ENCODE results near the gene MAP7. TPM values are rescaled to one million over a fixed set of nuclear protein-coding genes. Genes with fewer than 3 reads are reported as not detected.

Gene MAP7
- total RNA-seq, 6 donors from 2014 or later: 18.1 to 26.6 (median 24.2) TPM

- ATAC-seq (ENCODE audit: low FRiP score in 2 of 2) (no peak), DNase-seq (no peak)
- Histone ChIP-seq H3K27me3 (no peaks in the 10 kb centered on the region), H3K27ac (no peak overlapping the region), H3K9me3 (no peaks in the 10 kb centered on the region), H3K4me1 (no peaks in the 10 kb centered on the region), H3K36me3 (no peaks in the 10 kb centered on the region), H3K4me3 (no peak overlapping the region)
- TF ChIP-seq POLR2A (IDR thresholded peaks at IDR 0.05): no peak
- no peak for TF ChIP-seq POLR2AphosphoS5 (IDR thresholded peaks at IDR 0.05)
These were observed 242.9 kb downstream of the MAP7 start for GRCh38 chr6:136307351-136307750.

GRCh38 chr6:136306466-136306865 lies 243.8 kb downstream of the MAP7 start:
- TF ChIP-seq POLR2A (IDR thresholded peaks at IDR 0.05) (no peak), EP300 (IDR thresholded peaks at IDR 0.05) (no peak), POLR2AphosphoS5 (IDR thresholded peaks at IDR 0.05) (no peak)
- TF ChIP-seq, protein P1, sequence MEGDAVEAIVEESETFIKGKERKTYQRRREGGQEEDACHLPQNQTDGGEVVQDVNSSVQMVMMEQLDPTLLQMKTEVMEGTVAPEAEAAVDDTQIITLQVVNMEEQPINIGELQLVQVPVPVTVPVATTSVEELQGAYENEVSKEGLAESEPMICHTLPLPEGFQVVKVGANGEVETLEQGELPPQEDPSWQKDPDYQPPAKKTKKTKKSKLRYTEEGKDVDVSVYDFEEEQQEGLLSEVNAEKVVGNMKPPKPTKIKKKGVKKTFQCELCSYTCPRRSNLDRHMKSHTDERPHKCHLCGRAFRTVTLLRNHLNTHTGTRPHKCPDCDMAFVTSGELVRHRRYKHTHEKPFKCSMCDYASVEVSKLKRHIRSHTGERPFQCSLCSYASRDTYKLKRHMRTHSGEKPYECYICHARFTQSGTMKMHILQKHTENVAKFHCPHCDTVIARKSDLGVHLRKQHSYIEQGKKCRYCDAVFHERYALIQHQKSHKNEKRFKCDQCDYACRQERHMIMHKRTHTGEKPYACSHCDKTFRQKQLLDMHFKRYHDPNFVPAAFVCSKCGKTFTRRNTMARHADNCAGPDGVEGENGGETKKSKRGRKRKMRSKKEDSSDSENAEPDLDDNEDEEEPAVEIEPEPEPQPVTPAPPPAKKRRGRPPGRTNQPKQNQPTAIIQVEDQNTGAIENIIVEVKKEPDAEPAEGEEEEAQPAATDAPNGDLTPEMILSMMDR (IDR thresholded peaks at IDR 0.05): no peak
- no peak for DNase-seq
- Histone ChIP-seq H3K4me3 (no peak overlapping the region), H3K27ac (no peak overlapping the region), H3K4me1 (no peaks in the 10 kb centered on the region), H3K36me3 (no peaks in the 10 kb centered on the region), H3K9me3 (no peaks in the 10 kb centered on the region), H3K27me3 (no peaks in the 10 kb centered on the region)
- WGBS, 2 donors: 65 to 82% methylated on average over 1 of the region's 1 CpG
- no peak for ATAC-seq (ENCODE audit: low FRiP score in 2 of 2)

- TF ChIP-seq POLR2A (IDR thresholded peaks at IDR 0.05) (no peak), EP300 (IDR thresholded peaks at IDR 0.05) (no peak), POLR2AphosphoS5 (IDR thresholded peaks at IDR 0.05) (no peak)
- TF ChIP-seq, protein P1 (IDR thresholded peaks at IDR 0.05): no peak
- Histone ChIP-seq H3K9me3 (no peaks in the 10 kb centered on the region), H3K27me3 (no peaks in the 10 kb centered on the region), H3K4me1 (no peaks in the 10 kb centered on the region), H3K36me3 (no peaks in the 10 kb centered on the region), H3K27ac (no peak overlapping the region), H3K4me3 (no peak overlapping the region)
- no peak for DNase-seq
- no peak for ATAC-seq (ENCODE audit: low FRiP score in 2 of 2)
- 92% methylated on average over 4 of the region's 4 CpGs for WGBS, 2 donors
These were observed 245.8 kb downstream of the MAP7 start for GRCh38 chr6:136304410-136304809.

DNA sequence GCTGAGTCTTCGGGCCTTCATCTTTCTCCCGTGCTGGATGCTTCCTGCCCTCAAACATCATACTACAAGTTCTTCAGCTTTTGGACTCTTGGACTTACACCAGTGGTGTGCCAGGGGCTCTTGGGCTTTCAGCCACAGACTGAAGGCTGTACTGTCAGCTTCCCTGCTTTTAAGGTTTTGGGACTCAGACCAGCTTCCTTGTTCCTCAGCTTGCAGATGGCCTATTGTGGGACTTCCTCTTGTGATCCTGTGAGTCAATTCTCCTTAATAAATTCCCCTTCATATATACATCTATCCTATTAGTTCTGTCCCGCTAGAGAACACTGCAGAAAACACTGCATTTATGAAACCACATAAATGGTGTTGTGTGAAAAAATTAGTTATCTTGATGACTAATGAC lies 246.7 kb downstream of the MAP7 start:
- DNase-seq (no peak), ATAC-seq (ENCODE audit: low FRiP score in 2 of 2) (no peak)
- H3K4me1 ChIP-seq: no peaks in the 10 kb centered on the region
- H3K9me3 ChIP-seq: no peaks in the 10 kb centered on the region
- no peaks in the 10 kb centered on the region for H3K27me3 ChIP-seq
- H3K4me3 ChIP-seq: no peak overlapping the region
- no peak overlapping the region for H3K27ac ChIP-seq
- TF ChIP-seq, protein P1 (IDR thresholded peaks at IDR 0.05): no peak
- TF ChIP-seq POLR2AphosphoS5 (IDR thresholded peaks at IDR 0.05) (no peak), EP300 (IDR thresholded peaks at IDR 0.05) (no peak), POLR2A (IDR thresholded peaks at IDR 0.05) (no peak)
- no peaks in the 10 kb centered on the region for H3K36me3 ChIP-seq
- WGBS, 2 donors: 89 to 92% methylated on average over 3 of the region's 3 CpGs

- 78 to 87% methylated on average over 3 of the region's 3 CpGs for WGBS, 2 donors
These were observed 255.6 kb downstream of the MAP7 start for GRCh38 chr6:136294621-136295020.

More at GRCh38 chr6:136294621-136295020, 255.6 kb downstream of the MAP7 start:
- Histone ChIP-seq H3K9me3 (no peaks in the 10 kb centered on the region), H3K27ac (no peak overlapping the region), H3K4me3 (no peak overlapping the region), H3K36me3 (no peaks in the 10 kb centered on the region), H3K27me3 (no peaks in the 10 kb centered on the region), H3K4me1 (peaks cover 7 to 11% (median 9%) of the 10 kb centered on the region in 4 donors)
- DNase-seq: no peak
- ATAC-seq (ENCODE audit: low FRiP score in 2 of 2): no peak
- no peak for TF ChIP-seq POLR2AphosphoS5 (IDR thresholded peaks at IDR 0.05)
- TF ChIP-seq, protein P1 (IDR thresholded peaks at IDR 0.05): no peak
- TF ChIP-seq EP300 (IDR thresholded peaks at IDR 0.05): no peak
- TF ChIP-seq POLR2A (IDR thresholded peaks at IDR 0.05): no peak

Small RNA genes within 50 kb of the gene (small RNA-seq; reads per million reads assigned to genes)
- 0 reads per million in 4 donors for gene AL023284.1
- 0 reads per million in 4 donors for gene NDUFS5P1

Other genes with a start within 250 kb of the MAP7 start
- 10 to 100 TPM; 26.4 to 45.1 (median 41.8) TPM for gene MAP3K5, start 242.1 kb upstream of the MAP7 start, total RNA-seq